Measurements from ENCODE around the gene PPP2R3C.

Gene PPP2R3C

DNA sequence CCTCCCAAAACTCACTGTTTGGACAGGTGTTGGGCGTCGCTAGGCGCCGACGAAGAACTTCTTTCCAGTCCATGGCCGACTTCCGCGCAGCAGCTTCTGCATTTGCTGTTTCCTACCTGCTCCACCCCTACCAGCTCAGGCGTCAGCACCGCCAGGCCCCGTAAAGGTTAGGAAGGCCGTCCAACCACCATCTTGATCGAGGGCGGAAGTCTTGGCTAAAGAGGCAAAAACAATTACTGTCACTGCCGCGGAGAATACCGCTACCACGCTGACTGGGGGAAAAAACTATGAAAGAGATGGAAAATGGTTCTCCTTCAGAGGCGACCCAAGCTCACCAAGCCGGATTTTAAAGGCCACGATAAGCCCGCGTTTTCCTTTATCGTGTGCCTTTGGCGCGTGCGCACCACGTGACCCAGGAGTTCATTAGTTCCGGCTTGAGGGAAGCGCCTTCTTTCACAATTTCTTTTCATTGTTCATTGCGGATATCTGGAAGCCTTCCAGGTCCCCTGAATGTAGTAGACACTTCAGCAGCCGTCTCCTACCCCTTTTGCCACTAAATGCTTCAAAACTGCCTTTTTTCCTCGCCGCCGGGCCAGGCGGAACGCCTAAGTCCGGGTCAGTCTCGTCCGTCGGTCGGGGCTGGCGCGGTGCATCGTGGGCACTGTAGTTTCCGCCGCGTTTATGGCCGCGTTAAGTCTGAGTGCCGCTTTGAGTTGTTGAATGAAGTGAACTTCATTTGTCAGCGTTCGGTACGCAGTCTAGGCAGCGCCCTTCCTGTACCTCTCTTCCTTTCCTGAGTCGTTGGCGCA, at the start of gene PPP2R3C, which contains the start of gene PRORP:
Gene PPP2R3C, minus strand, starts transcription at position 104 of the 809 bp plus-strand sequence. Its CDS starts 31 bp downstream, at position 73.
Gene PRORP, plus strand, starts transcription at position 666 of the 809 bp plus-strand sequence. CDS start 694 bp downstream, outside the sequence.
- peaks cover 4% of the 10 kb centered on the region for H4K20me1 ChIP-seq (ENCODE audit: insufficient read depth, low read length, poor library complexity, severe bottlenecking)
- peaks cover 74% of the 10 kb centered on the region for H3K79me2 ChIP-seq (ENCODE audit: insufficient read depth, low read length)
- H3K4me2 ChIP-seq (ENCODE audit: low read depth, low read length, poor library complexity, severe bottlenecking), result peak within 1 kb of the TSS; percentile 93
- H3K27me3 ChIP-seq (ENCODE audit: insufficient read depth, low read length, poor library complexity, severe bottlenecking), result no peaks in the 10 kb centered on the region
- H3F3A ChIP-seq (ENCODE audit: low read depth), result no peaks in the 10 kb centered on the region
- H3K4me1 ChIP-seq (ENCODE audit: insufficient read depth, low read length, poor library complexity, severe bottlenecking), result peaks cover 35% of the 10 kb centered on the region
- peak within 1 kb of the TSS; percentile 96 for H2AFZ ChIP-seq (ENCODE audit: low read length)
- H3K4me3 ChIP-seq (ENCODE audit: low read length, poor library complexity, severe bottlenecking), result peak within 1 kb of the TSS; percentile 91
- H3K9ac ChIP-seq (ENCODE audit: low read depth, low read length, poor library complexity, severe bottlenecking), result peak within 1 kb of the TSS; percentile 89
- H3K9me2 ChIP-seq (replicated peaks; ENCODE audit: low read depth, low read length), result no peaks in the 10 kb centered on the region
- H3K36me3 ChIP-seq (ENCODE audit: insufficient read depth, low read length), result no peaks in the 10 kb centered on the region
- TF ChIP-seq EZH2phosphoT487 (IDR thresholded peaks at IDR 0.05; ENCODE audit: borderline replicate concordance), result no peak
- TF ChIP-seq, protein P1, sequence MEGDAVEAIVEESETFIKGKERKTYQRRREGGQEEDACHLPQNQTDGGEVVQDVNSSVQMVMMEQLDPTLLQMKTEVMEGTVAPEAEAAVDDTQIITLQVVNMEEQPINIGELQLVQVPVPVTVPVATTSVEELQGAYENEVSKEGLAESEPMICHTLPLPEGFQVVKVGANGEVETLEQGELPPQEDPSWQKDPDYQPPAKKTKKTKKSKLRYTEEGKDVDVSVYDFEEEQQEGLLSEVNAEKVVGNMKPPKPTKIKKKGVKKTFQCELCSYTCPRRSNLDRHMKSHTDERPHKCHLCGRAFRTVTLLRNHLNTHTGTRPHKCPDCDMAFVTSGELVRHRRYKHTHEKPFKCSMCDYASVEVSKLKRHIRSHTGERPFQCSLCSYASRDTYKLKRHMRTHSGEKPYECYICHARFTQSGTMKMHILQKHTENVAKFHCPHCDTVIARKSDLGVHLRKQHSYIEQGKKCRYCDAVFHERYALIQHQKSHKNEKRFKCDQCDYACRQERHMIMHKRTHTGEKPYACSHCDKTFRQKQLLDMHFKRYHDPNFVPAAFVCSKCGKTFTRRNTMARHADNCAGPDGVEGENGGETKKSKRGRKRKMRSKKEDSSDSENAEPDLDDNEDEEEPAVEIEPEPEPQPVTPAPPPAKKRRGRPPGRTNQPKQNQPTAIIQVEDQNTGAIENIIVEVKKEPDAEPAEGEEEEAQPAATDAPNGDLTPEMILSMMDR (conservative IDR thresholded peaks at IDR 0.05; ENCODE audit: low read length), result no peak
- H3K9me3 ChIP-seq (ENCODE audit: insufficient read depth, low read depth, low read length), result no peaks in the 10 kb centered on the region

DNA sequence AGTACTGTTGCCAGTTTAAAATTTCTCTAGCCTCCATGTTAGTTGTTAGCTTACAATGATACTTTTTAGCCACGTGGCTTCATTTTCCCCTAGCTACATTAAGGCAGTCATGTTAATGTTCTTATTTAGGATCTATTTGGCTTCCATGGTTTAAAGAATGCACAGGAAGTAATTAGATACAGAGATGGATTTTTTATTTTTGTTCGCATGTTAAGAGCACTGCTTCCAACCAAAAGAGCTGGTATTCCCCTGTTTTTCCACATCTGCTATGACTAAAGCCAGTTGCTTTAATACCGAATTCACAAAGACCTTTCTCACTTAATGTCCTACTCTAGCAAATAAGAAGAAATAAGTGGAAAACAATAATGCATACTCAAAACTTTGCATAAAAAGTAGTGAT, 45.7 kb upstream of the PPP2R3C start:
- Histone ChIP-seq H3K79me2 (ENCODE audit: insufficient read depth, low read length) (peaks cover 17% of the 10 kb centered on the region; the same call in 1 of the 2 replicates), H4K20me1 (ENCODE audit: insufficient read depth, low read length, poor library complexity, severe bottlenecking) (no peaks in the 10 kb centered on the region), H3F3A (ENCODE audit: low read depth) (no peaks in the 10 kb centered on the region), H3K9ac (ENCODE audit: low read depth, low read length, poor library complexity, severe bottlenecking) (no peak overlapping the region), H2AFZ (ENCODE audit: low read length) (no peak overlapping the region), H3K9me3 (ENCODE audit: insufficient read depth, low read depth, low read length) (peaks cover 5% of the 10 kb centered on the region; the same call in 1 of the 2 replicates), H3K27me3 (ENCODE audit: insufficient read depth, low read length, poor library complexity, severe bottlenecking) (no peaks in the 10 kb centered on the region), H3K4me2 (ENCODE audit: low read depth, low read length, poor library complexity, severe bottlenecking) (no peak overlapping the region), H3K36me3 (ENCODE audit: insufficient read depth, low read length) (peaks cover 25% of the 10 kb centered on the region), H3K9me2 (replicated peaks; ENCODE audit: low read depth, low read length) (no peaks in the 10 kb centered on the region), H3K4me1 (ENCODE audit: insufficient read depth, low read length, poor library complexity, severe bottlenecking) (no peaks in the 10 kb centered on the region), H3K4me3 (ENCODE audit: low read length, poor library complexity, severe bottlenecking) (no peak overlapping the region)
- TF ChIP-seq EZH2phosphoT487 (IDR thresholded peaks at IDR 0.05; ENCODE audit: borderline replicate concordance), result no peak
- TF ChIP-seq, protein P1 (conservative IDR thresholded peaks at IDR 0.05; ENCODE audit: low read length), result no peak

DNA sequence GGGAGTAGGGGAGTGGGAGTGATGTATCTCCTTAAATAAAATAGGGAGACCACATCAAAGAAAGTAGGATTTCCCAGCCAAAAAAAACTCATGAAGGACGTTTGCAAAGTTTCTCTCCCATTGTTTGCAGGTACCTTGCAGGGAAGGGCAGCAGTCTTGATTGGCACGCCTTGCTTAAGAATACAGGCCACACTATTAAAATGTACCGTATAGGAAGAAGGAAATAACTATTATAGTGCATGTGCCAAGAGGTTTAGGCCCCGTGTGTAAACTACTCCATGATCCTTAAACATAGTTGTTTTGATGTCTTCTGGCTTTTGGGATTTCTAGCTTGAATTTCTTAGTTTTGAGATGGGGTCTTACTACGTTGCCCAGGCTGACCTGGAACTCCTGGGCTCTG, 43.1 kb upstream of the PPP2R3C start:
- peaks cover 13% of the 10 kb centered on the region for H3K79me2 ChIP-seq (ENCODE audit: insufficient read depth, low read length)
- no peaks in the 10 kb centered on the region for H3K27me3 ChIP-seq (ENCODE audit: insufficient read depth, low read length, poor library complexity, severe bottlenecking)
- peaks cover 27% of the 10 kb centered on the region for H3K36me3 ChIP-seq (ENCODE audit: insufficient read depth, low read length)
- H3K4me3 ChIP-seq (ENCODE audit: low read length, poor library complexity, severe bottlenecking), result no peak overlapping the region
- H3F3A ChIP-seq (ENCODE audit: low read depth), result no peaks in the 10 kb centered on the region
- H3K4me1 ChIP-seq (ENCODE audit: insufficient read depth, low read length, poor library complexity, severe bottlenecking), result no peaks in the 10 kb centered on the region
- H3K9ac ChIP-seq (ENCODE audit: low read depth, low read length, poor library complexity, severe bottlenecking), result no peak overlapping the region
- H2AFZ ChIP-seq (ENCODE audit: low read length), result no peak overlapping the region
- no peak for TF ChIP-seq EZH2phosphoT487 (IDR thresholded peaks at IDR 0.05; ENCODE audit: borderline replicate concordance)
- TF ChIP-seq, protein P1 (conservative IDR thresholded peaks at IDR 0.05; ENCODE audit: low read length), result no peak
- H4K20me1 ChIP-seq (ENCODE audit: insufficient read depth, low read length, poor library complexity, severe bottlenecking), result no peaks in the 10 kb centered on the region
- peaks cover 5% of the 10 kb centered on the region; the same call in 1 of the 2 replicates for H3K9me3 ChIP-seq (ENCODE audit: insufficient read depth, low read depth, low read length)
- no peaks in the 10 kb centered on the region for H3K9me2 ChIP-seq (replicated peaks; ENCODE audit: low read depth, low read length)
- no peak overlapping the region for H3K4me2 ChIP-seq (ENCODE audit: low read depth, low read length, poor library complexity, severe bottlenecking)

Data from Loucy (cell line).